GM13976 (cell line): Measurements from ENCODE around the gene CASKIN2.

Experiments
- DNase-seq: peaks from one replicate; pipeline ENCODE4 v3.0.0; 2012; ENCODE audit warnings: low spot score
- CTCF ChIP-seq: IDR thresholded peaks from 2 replicates; pipeline ENCODE4 v1.5.1; 2012; ENCODE audit warnings: borderline replicate concordance, mild to moderate bottlenecking; ENCODE audit not compliant: insufficient read depth; ENCODE audit errors: extremely low read depth, missing control alignments, control extremely low read depth
- in situ Hi-C: fragments of 300-500 bp; cut with MboI; formaldehyde crosslinking; loops from one replicate; pipeline ENCODE4 v1.12.0; 2022; ENCODE audit warnings: low sequenced_read_pairs, mixed read lengths, inconsistent platforms; ENCODE audit not compliant: unreplicated experiment

Gene CASKIN2

DNA sequence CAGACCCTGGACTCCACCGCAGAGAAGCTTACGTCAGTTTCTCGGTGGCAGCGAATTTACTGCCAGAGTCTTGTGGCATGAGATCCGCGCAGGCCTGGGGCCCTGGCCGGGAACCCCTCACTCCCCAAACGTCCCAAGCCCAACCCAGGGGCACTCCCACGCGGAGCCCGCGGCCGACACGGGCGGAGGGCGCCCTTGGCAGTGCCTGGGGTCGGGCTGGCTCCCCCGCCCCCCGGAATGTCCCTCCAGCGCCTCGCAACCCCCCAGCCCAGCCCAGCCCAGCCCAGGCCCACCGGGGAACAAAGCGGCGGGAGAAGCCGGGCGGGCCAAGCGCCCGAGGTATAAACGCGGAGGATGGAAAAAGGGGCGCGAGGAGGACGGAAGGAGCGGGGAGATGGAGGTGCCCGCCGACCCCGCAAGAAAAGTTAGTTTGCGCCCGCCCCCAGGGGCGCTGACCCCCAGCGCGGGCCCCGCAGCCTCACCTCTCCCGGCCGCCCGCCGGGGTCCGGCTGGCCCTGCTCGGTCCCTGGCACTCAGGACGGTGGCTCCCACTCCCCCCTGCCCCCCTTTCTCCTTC is 330 bp downstream of the CASKIN2 start:
- in situ Hi-C loops: no loop called here
- DNase-seq: no peak
- TF ChIP-seq CTCF: no peak

- DNase-seq: no peak
- in situ Hi-C loops: no loop called here
- TF ChIP-seq CTCF: no peak
Measured at GRCh38 chr17:75514299-75514918, 928 bp downstream of the CASKIN2 start.

GRCh38 chr17:75513641-75514000 is 1.7 kb downstream of the CASKIN2 start:
- no peak for TF ChIP-seq CTCF
- in situ Hi-C loops: no loop called here
- no peak for DNase-seq

DNA sequence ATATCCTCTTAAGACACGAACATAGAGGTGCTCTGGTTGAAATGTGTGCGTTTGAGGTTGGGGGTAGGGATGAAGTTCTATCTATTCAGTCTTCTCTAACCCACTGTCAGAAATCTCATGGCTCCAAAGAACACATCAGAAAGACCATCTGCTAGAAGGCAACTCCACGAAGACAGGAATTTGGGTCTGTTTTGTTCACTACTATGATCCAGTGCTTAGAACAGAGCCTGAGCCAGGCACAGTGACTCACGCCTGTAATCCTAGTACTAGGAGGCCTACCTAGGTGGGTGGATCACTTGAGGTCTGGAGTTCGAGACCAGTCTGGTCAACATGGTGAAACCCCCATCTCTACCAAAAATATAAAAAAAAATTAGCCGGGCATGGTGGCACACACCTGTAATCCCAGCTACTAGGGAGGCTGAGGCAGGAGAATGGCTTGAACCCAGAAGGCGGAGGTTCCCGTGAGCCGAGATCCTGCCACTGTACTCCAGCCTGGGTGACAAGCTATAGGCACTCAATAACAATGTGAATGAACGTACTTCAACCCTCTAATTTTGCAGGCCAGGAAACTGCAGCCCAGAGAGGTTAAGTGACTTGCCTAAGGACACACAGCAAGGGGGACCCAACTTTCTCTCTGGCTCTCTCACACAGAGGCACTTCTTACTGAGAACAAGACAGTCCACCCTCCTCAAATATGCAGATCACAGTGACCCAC is 2.3 kb downstream of the CASKIN2 start:
- in situ Hi-C loops: no loop called here
- no peak for DNase-seq
- no peak for TF ChIP-seq CTCF

DNA sequence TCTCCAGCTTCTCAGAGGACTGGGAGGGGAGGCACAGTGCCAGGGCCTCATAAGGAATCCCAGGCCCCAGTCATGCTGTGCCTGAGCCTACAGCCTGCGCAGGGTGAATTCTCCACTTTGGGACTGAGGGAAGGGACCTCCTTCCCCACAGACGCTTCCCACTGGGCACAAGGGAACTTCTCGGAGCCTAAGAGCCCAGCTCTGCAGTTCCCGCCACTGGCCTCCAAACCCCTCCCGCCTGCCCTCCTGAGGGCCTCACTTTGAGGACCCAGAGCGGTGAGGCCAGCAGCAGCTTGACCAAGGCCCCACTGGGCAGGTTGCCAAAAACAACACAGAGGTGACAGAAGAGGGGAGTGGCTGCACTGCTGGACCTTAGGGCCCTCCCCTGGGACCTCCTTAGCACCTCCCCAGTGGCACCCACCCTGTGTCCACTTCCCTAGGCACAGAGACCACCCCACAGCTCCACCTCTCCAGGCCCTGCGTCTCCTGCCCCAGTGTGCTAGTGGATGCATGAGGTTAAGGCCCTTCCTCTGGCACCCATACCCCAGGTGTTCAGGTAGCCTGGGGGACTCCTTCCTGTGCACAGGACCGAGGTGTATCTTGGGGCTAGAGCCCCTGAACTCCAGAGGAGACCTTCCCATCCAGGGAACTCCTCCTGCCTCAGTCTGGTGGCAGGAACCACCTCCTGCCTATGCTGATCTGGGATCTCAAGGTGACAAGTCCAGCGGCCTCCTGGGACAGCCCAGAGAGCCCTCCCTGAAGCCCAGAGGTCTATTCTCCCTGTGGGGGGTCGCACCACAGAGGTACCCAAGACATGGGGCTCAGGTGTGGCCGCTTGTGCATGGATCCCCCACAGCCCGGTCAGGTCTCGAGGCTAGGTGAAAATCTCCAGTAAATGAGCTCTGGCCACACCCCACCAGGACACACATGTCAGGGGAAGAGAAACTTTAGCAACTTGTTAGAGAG is 3.4 kb downstream of the CASKIN2 start:
- in situ Hi-C loops: no loop called here
- no peak for DNase-seq
- TF ChIP-seq CTCF: no peak

- no peak for DNase-seq
- TF ChIP-seq CTCF: no peak
- in situ Hi-C loops: no loop called here
Measured at GRCh38 chr17:75511270-75511609, 4.1 kb downstream of the CASKIN2 start.
